ENCODE data around the gene POLR2F.

DNA sequence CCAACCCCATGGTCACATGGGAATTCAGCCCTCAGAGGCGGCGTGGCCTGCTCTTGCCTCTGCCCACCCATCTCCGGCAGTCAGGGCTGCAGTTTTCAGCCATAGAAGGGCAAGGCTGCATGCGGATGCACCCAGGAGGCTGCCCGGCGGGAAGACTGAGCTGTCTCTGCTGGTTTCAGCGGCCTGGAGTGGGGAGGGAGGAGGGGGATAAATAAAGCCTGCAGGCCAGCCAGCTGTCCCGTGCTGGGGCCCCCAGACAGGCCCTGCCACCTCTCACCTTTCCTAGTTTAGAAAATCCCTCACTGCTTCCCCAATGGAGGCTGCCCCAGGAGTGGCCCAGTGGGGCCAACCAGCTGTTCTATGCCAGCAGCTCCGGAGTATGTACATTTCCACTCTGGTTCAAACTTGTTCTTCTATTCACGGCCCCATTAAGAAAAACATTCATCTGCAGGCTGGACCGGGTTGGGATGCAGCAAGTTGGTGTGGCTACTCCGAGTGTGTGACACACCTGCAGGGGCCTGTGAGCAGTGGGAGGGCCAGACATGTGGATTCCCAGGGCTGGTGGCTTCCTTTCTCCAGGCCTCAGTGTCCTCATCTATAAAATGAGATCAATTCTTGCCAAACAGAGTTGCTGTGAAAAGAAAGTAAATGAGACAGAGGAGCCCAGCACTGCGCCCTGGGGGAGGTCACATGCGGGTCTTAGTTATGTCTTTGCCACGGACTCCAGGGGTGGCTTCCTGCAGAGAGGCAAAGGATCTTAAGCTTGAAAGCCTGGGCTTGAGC, 42.4 kb upstream of the POLR2F start:
- TF ChIP-seq SUZ12 (IDR thresholded peaks at IDR 0.05; ENCODE audit: extremely low read depth, insufficient read depth, insufficient read length), result no peak
- TF ChIP-seq YY1 (IDR thresholded peaks at IDR 0.05; ENCODE audit: insufficient read depth, insufficient read length), result no peak
